Nephron progenitor cell (in vitro differentiated cells): ENCODE measurements around the gene UTF1.

Experiments used
- DNase-seq: peaks from one replicate; pipeline ENCODE4 v3.0.0; 2021
- H3K27ac Mint-ChIP-seq: 2 replicates; pipeline ENCODE4 v1.8.0; 2021; ENCODE audit warnings: mild to moderate bottlenecking, moderate library complexity, mixed read lengths
- H3K27me3 Mint-ChIP-seq: 2 replicates; pipeline ENCODE4 v1.8.0; 2021; ENCODE audit warnings: mild to moderate bottlenecking, low read depth, mixed read lengths; ENCODE audit not compliant: poor library complexity
- H3K36me3 Mint-ChIP-seq: 2 replicates; pipeline ENCODE4 v1.8.0; 2021; ENCODE audit warnings: low read depth, mixed read lengths
- H3K4me1 Mint-ChIP-seq: 2 replicates; pipeline ENCODE4 v1.8.0; 2021; ENCODE audit warnings: mixed read lengths
- H3K4me3 Mint-ChIP-seq: 2 replicates; pipeline ENCODE4 v1.8.0; 2021; ENCODE audit warnings: mild to moderate bottlenecking, moderate library complexity, mixed read lengths
- H3K9me3 Mint-ChIP-seq: 2 replicates; pipeline ENCODE4 v1.8.0; 2021; ENCODE audit warnings: mild to moderate bottlenecking, moderate library complexity, mixed read lengths
- CTCF ChIP-seq: fragments of 200-600 bp; sonication (generic); IDR thresholded peaks from 2 replicates; pipeline ENCODE4 v1.5.0; 2021; ENCODE audit warnings: antibody characterized with exemption

UTF1 gene, protein sequence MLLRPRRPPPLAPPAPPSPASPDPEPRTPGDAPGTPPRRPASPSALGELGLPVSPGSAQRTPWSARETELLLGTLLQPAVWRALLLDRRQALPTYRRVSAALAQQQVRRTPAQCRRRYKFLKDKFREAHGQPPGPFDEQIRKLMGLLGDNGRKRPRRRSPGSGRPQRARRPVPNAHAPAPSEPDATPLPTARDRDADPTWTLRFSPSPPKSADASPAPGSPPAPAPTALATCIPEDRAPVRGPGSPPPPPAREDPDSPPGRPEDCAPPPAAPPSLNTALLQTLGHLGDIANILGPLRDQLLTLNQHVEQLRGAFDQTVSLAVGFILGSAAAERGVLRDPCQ

GRCh38 chr10:133230044-133230361 is at the start of gene UTF1:
Gene UTF1 (plus strand): TSS chr10:133230217. CDS start chr10:133230289, 72 bp downstream.
- Mint-ChIP-seq H3K36me3 (no peaks in the 10 kb centered on the region), H3K27ac (no peak within 1 kb of the TSS), H3K27me3 (peaks cover 87% of the 10 kb centered on the region), H3K4me1 (peaks cover 59% of the 10 kb centered on the region), H3K9me3 (peaks cover 8% of the 10 kb centered on the region), H3K4me3 (peak within 1 kb of the TSS; percentile 76)
- TF ChIP-seq CTCF: no peak
- DNase-seq: peak; percentile 60

GRCh38 chr10:133180965-133181639 is 48.9 kb upstream of the UTF1 start:
- no peak for TF ChIP-seq CTCF
- H3K36me3 Mint-ChIP-seq: peaks cover 17% of the 10 kb centered on the region
- peaks cover 3% of the 10 kb centered on the region for H3K27me3 Mint-ChIP-seq
- no peak overlapping the region for H3K4me3 Mint-ChIP-seq
- H3K27ac Mint-ChIP-seq: peak overlapping the region; percentile 54
- peaks cover 60% of the 10 kb centered on the region for H3K4me1 Mint-ChIP-seq
- no peak for DNase-seq
- H3K9me3 Mint-ChIP-seq: peaks cover 10% of the 10 kb centered on the region

DNA sequence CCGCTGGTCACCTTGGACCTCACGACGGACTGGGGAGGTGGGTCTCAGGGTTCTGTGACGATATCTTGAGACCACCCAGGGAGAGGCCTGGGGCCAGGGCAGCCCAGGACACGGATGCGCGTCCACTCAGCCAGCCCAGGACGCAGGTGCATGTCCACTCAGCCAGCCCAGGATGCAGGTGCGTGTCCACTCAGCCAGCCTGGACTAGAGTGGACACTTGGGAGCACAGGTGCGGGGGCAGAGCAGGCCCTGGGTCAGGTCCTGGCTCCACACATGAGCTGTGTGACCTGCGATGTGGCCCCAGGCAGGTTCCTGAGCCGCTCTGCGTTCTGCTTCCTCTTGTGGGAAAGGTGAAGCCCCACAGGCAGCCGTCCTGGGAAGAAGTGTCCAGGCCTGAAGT is 47.8 kb upstream of the UTF1 start:
- Mint-ChIP-seq H3K4me3 (no peak overlapping the region), H3K9me3 (peaks cover 7% of the 10 kb centered on the region), H3K4me1 (peaks cover 70% of the 10 kb centered on the region), H3K27me3 (peaks cover 3% of the 10 kb centered on the region), H3K27ac (no peak overlapping the region), H3K36me3 (peaks cover 14% of the 10 kb centered on the region)
- DNase-seq: no peak
- TF ChIP-seq CTCF: no peak

GRCh38 chr10:133182791-133183645 is 47.0 kb upstream of the UTF1 start:
- H3K4me3 Mint-ChIP-seq: no peak overlapping the region
- no peaks in the 10 kb centered on the region for H3K27me3 Mint-ChIP-seq
- no peaks in the 10 kb centered on the region for H3K9me3 Mint-ChIP-seq
- TF ChIP-seq CTCF: no peak
- no peak overlapping the region for H3K27ac Mint-ChIP-seq
- H3K4me1 Mint-ChIP-seq: peaks cover 66% of the 10 kb centered on the region
- no peak for DNase-seq
- peaks cover 7% of the 10 kb centered on the region for H3K36me3 Mint-ChIP-seq

DNA sequence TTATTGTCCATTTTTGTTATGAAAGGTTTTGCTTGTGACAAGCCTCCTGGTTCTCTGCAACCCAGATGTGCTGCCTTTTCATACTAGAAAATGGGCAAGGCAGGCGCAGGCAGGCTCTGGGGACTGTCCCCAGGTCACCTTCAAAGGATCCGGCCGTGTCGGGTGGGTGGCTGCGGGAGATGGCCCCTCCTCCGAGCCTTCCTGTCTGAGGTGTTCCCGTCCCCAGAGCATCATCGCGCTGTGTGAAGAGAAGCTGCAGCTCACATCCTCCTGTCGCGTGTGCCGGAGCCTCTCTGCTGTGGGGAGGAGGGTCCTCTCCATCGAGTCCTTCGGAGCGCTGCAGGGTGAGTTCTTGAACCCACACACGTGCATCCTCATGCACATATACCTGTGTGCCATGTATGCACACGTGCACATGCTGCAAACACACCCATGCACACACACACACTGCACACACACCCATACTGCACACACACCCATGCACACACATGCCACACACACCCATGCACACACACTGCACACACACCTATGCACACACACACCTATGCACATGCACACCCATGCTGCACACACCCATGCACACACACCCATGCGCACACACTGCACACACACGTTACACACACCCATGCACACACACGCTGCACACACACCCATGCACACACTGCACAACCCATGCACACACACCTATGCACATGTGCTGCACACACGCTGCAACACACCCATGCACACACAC is 46.2 kb upstream of the UTF1 start:
- no peaks in the 10 kb centered on the region for H3K9me3 Mint-ChIP-seq
- H3K27me3 Mint-ChIP-seq: no peaks in the 10 kb centered on the region
- no peak overlapping the region for H3K27ac Mint-ChIP-seq

More for the DNA sequence above, 46.2 kb upstream of the UTF1 start:
- Mint-ChIP-seq H3K36me3 (peaks cover 7% of the 10 kb centered on the region), H3K4me1 (peaks cover 66% of the 10 kb centered on the region), H3K4me3 (peak overlapping the region; percentile 0)
- DNase-seq: no peak
- no peak for TF ChIP-seq CTCF
